K562 (cell line): Measurements from ENCODE around the gene DBET. TPM values are rescaled to one million over a fixed set of nuclear protein-coding genes. Genes with fewer than 3 reads are reported as not detected.

Experiments
- ADNP ChIP-seq: fragments of 200-800 bp; sonication (Bioruptor generic); IDR thresholded peaks from 2 replicates; pipeline ENCODE4 v1.6.1; 2016; ENCODE audit warnings: missing genetic modification characterization, missing compliant biosample characterization
- CXXC5 ChIP-seq: fragments of 250-450 bp; sonication (Bioruptor Pico); IDR thresholded peaks from 2 replicates; pipeline ENCODE4 v1.8.0; 2022; ENCODE audit warnings: inconsistent platforms, mild to moderate bottlenecking, moderate library complexity
- ELF1 ChIP-seq: fragments of 200-800 bp; sonication (Bioruptor generic); IDR thresholded peaks from 2 replicates; pipeline ENCODE4 v1.6.1; 2016; ENCODE audit warnings: missing genetic modification characterization, missing compliant biosample characterization
- GABPA ChIP-seq: fragments of 200-800 bp; sonication (Bioruptor generic); conservative IDR thresholded peaks from 2 replicates; pipeline ENCODE4 v1.6.1; 2016; ENCODE audit warnings: low read depth, missing genetic modification characterization, missing compliant biosample characterization
- KLF16 ChIP-seq: IDR thresholded peaks from 2 replicates; pipeline ENCODE4 v1.6.1; 2016; ENCODE audit warnings: antibody characterized with exemption
- MECOM ChIP-seq: fragments of 250-450 bp; sonication (Bioruptor Pico); IDR thresholded peaks from 2 replicates; pipeline ENCODE4 v1.8.0; 2022; ENCODE audit warnings: inconsistent platforms
- PHF20 ChIP-seq: fragments of 450-650 bp; IDR thresholded peaks from 2 replicates; pipeline ENCODE4 v1.6.1; 2018; ENCODE audit not compliant: partially characterized antibody
- POLR2G ChIP-seq: fragments of 200-400 bp; formaldehyde crosslinking; IDR thresholded peaks from 2 replicates; pipeline ENCODE4 v1.6.1; 2017; ENCODE audit warnings: low read depth, mild to moderate bottlenecking, antibody characterized with exemption, low read length, moderate library complexity
- RAD21 ChIP-seq, 2 experiments: fragments of 250-450 bp in 1 of 2; fragments of 450-650 bp in 1 of 2; sonication (Bioruptor Pico) in 1 of 2; formaldehyde crosslinking in 1 of 2; IDR thresholded peaks in 1 of 2; conservative IDR thresholded peaks in 1 of 2; 2 replicates each; pipeline versions ENCODE4 v1.4.0 to v1.8.0; 2020 to 2022; ENCODE audit warnings: mild to moderate bottlenecking in 2 of 2, moderate library complexity in 1 of 2
- ZNF561 ChIP-seq: fragments of 450-650 bp; formaldehyde crosslinking; conservative IDR thresholded peaks from 2 replicates; pipeline ENCODE4 v1.4.0; 2020; ENCODE audit warnings: mild to moderate bottlenecking, moderate library complexity
- ZZZ3 ChIP-seq: fragments of 450-650 bp; IDR thresholded peaks from 2 replicates; pipeline ENCODE4 v1.6.1; 2016; ENCODE audit warnings: antibody characterized with exemption, mild to moderate bottlenecking, moderate library complexity
- polyA plus RNA-seq, 8 experiments: library from polyadenylated mRNA; depleted of rRNA in 4 of 8; stranded (reverse) in 5 of 8; unstranded in 3 of 8; fragments of >200 nt; fragmentation: Nextera tagmentation in 2 of 8; fragmentation: Illumina TruSeq in 1 of 8; extraction: Ambion mirVana in 2 of 8; extraction: Trizol in 1 of 8; gene quantifications; 2 replicates each; pipeline versions ENCODE4 v1.2.1 to v1.2.3, GENCODE V29; 2011 to 2014; ENCODE audit warnings: inconsistent platforms in 1 of 8, missing spikeins in 1 of 8
- total RNA-seq, 7 experiments: library from RNA; depleted of rRNA in 6 of 7; stranded (reverse); fragments of >200 nt in 6 of 7; fragmentation: Illumina TruSeq in 2 of 7; extraction: Trizol in 2 of 7; gene quantifications; 2 replicates each; pipeline versions ENCODE4 v1.2.1 to v1.2.3, GENCODE V29; 2011 to 2021; ENCODE audit warnings: low replicate concordance in 1 of 7
- TF ChIP-seq, protein P1 (sequence below): sonication (generic); formaldehyde crosslinking; IDR thresholded peaks from 2 replicates; pipeline ENCODE4 v1.8.1; 2023; ENCODE audit warnings: mild to moderate bottlenecking, missing genetic modification reagents
- TF ChIP-seq, protein P2 (sequence below), 2 experiments: IDR thresholded peaks; 2 replicates each; pipeline ENCODE4 v1.6.1; 2011; ENCODE audit warnings: borderline replicate concordance in 1 of 2, control low read depth in 1 of 2, low read depth in 1 of 2, low read length in 1 of 2, mild to moderate bottlenecking in 1 of 2, mixed read lengths in 1 of 2, moderate library complexity in 1 of 2; ENCODE audit not compliant: insufficient read depth in 1 of 2, insufficient read length in 1 of 2, poor library complexity in 1 of 2, severe bottlenecking in 1 of 2; ENCODE audit errors: extremely low read depth in 1 of 2
- TF ChIP-seq, protein P3 (sequence below), 3 experiments: fragments of 200-800 bp in 1 of 3; fragments of 250-450 bp in 1 of 3; fragments of 450-650 bp in 1 of 3; sonication (Bioruptor Pico) in 1 of 3; sonication (Bioruptor generic) in 1 of 3; formaldehyde crosslinking in 1 of 3; IDR thresholded peaks; 2 replicates each; pipeline versions ENCODE4 v1.6.1 to v1.8.0; 2016 to 2022; ENCODE audit warnings: mild to moderate bottlenecking in 2 of 3, missing genetic modification characterization in 2 of 3, missing compliant biosample characterization in 1 of 3, moderate library complexity in 1 of 3
- TF ChIP-seq, protein P4 (sequence below): fragments of 450-650 bp; IDR thresholded peaks from 2 replicates; pipeline ENCODE4 v1.6.1; 2017; ENCODE audit warnings: antibody characterized with exemption, mild to moderate bottlenecking

DBET gene
- total and polyA plus RNA-seq, 9 of the 15 experiments (the other 6 are each of a cell fraction or from before 2014, with no cell fraction given), result not detected

DNA sequence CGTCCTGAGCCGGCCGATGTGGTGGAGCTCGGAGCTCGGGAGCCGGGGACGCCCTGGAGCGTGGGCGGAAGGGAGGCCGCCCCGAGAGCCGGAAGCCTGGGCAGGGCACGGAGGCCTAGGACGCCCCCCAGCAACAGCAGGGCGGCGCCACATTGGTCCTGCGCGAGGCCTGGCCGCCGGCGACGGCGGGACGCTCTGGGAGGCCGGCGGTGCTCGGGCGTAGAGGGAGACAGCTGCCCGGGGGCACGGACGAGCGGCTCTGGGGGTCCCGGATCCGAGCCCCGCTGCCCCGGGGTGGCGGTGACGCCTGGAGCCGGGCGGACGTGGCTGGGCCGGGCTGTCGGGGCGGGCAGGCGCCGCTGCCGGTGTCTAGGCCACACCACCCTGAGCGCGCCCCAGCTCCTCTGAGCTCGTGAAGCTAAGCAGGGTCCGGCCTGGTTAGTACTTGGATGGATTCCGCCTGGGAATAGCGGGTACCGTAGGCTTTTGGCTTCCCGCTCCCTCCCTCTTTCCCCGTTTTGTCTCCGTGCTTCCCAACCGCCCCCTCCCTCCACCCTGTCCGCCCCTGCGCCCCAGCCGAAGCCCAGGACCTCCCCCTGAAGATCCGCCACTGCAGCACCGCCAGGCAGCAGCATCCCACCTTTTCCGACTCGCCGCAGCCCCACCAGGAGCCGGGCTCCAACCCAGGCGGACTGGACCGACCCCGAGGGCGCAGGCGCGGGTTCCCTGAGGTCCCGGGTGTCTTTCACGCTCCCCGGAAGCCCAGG lies 49.3 kb upstream of the DBET start (continued):
- TF ChIP-seq POLR2G (peak; percentile 80), CXXC5 (peak; percentile 56), ZZZ3 (no peak), ELF1 (peak; percentile 45; the same call in 1 of the 2 replicates), KLF16 (no peak), GABPA (tag) (peak; percentile 90), PHF20 (peak; percentile 24), RAD21 (CRISPR knock-in tag; conservative IDR thresholded peaks at IDR 0.05 in 1 of 2, IDR thresholded peaks at IDR 0.05 in 1 of 2) (no peak), ADNP (tag) (no peak), MECOM (CRISPR knock-in tag) (no peak), ZNF561 (CRISPR knock-in tag) (no peak)
- TF ChIP-seq, protein P1, sequence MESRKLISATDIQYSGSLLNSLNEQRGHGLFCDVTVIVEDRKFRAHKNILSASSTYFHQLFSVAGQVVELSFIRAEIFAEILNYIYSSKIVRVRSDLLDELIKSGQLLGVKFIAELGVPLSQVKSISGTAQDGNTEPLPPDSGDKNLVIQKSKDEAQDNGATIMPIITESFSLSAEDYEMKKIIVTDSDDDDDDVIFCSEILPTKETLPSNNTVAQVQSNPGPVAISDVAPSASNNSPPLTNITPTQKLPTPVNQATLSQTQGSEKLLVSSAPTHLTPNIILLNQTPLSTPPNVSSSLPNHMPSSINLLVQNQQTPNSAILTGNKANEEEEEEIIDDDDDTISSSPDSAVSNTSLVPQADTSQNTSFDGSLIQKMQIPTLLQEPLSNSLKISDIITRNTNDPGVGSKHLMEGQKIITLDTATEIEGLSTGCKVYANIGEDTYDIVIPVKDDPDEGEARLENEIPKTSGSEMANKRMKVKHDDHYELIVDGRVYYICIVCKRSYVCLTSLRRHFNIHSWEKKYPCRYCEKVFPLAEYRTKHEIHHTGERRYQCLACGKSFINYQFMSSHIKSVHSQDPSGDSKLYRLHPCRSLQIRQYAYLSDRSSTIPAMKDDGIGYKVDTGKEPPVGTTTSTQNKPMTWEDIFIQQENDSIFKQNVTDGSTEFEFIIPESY (CRISPR knock-in tag), result peak; percentile 51; the same call in 1 of the 2 replicates
- TF ChIP-seq, protein P2, sequence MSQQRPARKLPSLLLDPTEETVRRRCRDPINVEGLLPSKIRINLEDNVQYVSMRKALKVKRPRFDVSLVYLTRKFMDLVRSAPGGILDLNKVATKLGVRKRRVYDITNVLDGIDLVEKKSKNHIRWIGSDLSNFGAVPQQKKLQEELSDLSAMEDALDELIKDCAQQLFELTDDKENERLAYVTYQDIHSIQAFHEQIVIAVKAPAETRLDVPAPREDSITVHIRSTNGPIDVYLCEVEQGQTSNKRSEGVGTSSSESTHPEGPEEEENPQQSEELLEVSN (IDR thresholded peaks at IDR 0.05; ENCODE audit: borderline replicate concordance in 1 of 2, extremely low read depth in 1 of 2, insufficient read depth in 1 of 2, insufficient read length in 1 of 2, low read depth in 1 of 2, low read length in 1 of 2, poor library complexity in 1 of 2, severe bottlenecking in 1 of 2), result peak; percentile 59 to 90
- TF ChIP-seq, protein P3, sequence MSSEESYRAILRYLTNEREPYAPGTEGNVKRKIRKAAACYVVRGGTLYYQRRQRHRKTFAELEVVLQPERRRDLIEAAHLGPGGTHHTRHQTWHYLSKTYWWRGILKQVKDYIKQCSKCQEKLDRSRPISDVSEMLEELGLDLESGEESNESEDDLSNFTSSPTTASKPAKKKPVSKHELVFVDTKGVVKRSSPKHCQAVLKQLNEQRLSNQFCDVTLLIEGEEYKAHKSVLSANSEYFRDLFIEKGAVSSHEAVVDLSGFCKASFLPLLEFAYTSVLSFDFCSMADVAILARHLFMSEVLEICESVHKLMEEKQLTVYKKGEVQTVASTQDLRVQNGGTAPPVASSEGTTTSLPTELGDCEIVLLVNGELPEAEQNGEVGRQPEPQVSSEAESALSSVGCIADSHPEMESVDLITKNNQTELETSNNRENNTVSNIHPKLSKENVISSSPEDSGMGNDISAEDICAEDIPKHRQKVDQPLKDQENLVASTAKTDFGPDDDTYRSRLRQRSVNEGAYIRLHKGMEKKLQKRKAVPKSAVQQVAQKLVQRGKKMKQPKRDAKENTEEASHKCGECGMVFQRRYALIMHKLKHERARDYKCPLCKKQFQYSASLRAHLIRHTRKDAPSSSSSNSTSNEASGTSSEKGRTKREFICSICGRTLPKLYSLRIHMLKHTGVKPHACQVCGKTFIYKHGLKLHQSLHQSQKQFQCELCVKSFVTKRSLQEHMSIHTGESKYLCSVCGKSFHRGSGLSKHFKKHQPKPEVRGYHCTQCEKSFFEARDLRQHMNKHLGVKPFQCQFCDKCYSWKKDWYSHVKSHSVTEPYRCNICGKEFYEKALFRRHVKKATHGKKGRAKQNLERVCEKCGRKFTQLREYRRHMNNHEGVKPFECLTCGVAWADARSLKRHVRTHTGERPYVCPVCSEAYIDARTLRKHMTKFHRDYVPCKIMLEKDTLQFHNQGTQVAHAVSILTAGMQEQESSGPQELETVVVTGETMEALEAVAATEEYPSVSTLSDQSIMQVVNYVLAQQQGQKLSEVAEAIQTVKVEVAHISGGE (CRISPR knock-in tag; IDR thresholded peaks at IDR 0.05), result peak in 1 of 3 experiments; percentile 95; a peak in 2 of 6 replicates
- TF ChIP-seq, protein P4, sequence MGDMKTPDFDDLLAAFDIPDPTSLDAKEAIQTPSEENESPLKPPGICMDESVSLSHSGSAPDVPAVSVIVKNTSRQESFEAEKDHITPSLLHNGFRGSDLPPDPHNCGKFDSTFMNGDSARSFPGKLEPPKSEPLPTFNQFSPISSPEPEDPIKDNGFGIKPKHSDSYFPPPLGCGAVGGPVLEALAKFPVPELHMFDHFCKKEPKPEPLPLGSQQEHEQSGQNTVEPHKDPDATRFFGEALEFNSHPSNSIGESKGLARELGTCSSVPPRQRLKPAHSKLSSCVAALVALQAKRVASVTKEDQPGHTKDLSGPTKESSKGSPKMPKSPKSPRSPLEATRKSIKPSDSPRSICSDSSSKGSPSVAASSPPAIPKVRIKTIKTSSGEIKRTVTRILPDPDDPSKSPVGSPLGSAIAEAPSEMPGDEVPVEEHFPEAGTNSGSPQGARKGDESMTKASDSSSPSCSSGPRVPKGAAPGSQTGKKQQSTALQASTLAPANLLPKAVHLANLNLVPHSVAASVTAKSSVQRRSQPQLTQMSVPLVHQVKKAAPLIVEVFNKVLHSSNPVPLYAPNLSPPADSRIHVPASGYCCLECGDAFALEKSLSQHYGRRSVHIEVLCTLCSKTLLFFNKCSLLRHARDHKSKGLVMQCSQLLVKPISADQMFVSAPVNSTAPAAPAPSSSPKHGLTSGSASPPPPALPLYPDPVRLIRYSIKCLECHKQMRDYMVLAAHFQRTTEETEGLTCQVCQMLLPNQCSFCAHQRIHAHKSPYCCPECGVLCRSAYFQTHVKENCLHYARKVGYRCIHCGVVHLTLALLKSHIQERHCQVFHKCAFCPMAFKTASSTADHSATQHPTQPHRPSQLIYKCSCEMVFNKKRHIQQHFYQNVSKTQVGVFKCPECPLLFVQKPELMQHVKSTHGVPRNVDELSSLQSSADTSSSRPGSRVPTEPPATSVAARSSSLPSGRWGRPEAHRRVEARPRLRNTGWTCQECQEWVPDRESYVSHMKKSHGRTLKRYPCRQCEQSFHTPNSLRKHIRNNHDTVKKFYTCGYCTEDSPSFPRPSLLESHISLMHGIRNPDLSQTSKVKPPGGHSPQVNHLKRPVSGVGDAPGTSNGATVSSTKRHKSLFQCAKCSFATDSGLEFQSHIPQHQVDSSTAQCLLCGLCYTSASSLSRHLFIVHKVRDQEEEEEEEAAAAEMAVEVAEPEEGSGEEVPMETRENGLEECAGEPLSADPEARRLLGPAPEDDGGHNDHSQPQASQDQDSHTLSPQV, result peak; percentile 49; the same call in 1 of the 2 replicates
